Measurements from ENCODE around the gene VILL. TPM values are rescaled to one million over a fixed set of nuclear protein-coding genes. Genes with fewer than 3 reads are reported as not detected.

The VILL gene
- total RNA-seq, 4 donors from 2014 or later = 3.4 to 9.0 (median 7.0) TPM

DNA sequence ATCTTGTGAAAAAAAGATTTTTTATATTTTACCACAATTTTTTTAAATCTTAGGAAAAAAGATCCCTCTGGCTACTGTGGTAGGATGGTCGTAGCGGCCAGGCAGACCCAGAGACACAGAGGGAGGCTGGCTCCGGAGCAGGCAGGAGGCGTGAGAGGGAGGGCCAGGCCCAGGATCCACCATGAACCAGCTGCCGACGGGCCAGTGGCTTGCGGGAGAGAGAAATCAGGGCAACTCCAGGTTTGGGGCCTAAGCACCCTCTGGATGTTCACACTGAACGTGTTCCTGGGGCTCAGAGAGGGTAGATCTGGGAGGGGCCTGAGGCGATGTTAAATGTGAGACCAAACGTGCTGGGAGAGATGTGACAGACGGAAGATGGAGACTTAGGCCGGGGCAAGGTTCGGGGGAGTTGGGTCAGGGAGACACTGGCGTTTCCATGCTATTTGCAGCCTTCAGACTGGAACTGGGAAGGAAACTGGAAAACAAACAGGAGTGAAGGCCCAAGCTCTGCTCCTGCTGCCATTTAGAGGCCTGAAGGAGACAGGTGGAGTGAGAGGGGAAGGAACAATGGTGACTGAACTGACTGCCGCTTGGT lies 1.6 kb upstream of the VILL start:
- TF ChIP-seq, protein P1, sequence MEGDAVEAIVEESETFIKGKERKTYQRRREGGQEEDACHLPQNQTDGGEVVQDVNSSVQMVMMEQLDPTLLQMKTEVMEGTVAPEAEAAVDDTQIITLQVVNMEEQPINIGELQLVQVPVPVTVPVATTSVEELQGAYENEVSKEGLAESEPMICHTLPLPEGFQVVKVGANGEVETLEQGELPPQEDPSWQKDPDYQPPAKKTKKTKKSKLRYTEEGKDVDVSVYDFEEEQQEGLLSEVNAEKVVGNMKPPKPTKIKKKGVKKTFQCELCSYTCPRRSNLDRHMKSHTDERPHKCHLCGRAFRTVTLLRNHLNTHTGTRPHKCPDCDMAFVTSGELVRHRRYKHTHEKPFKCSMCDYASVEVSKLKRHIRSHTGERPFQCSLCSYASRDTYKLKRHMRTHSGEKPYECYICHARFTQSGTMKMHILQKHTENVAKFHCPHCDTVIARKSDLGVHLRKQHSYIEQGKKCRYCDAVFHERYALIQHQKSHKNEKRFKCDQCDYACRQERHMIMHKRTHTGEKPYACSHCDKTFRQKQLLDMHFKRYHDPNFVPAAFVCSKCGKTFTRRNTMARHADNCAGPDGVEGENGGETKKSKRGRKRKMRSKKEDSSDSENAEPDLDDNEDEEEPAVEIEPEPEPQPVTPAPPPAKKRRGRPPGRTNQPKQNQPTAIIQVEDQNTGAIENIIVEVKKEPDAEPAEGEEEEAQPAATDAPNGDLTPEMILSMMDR (IDR thresholded peaks at IDR 0.05; ENCODE audit: low read depth) = no peak

DNA sequence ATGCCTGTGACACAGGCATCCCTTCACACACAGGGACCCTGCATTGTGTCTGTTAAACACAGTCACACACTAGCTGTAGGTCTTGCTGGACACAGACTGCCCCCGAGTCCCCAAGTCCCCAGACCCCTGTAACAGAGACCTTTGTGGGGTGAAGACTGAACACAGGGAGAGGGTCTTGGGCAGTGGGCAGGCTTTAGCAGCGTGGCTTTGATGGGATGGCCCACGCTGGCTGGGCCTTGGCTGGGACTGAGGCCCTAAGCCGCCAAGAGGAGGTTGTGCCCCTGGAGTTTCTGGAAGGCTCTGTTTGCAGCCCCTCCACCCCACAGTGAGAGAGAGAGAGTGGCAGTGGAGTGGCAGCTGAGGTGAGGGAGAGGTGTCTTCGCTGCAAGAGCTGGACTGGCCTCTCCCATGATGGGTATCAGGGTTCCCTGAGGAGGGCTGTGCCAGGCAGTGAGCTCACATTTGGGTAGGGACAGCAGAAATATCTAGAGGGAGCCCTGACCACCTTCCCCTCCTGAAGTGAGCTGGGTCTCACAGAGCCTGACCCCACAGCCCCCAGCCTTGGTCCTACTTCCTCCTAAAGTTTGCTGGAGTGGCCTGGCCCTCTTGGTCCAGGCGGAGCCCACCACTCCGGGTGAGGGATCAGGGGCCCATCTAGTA lies 635 bp upstream of the VILL start:
- TF ChIP-seq, protein P1 (IDR thresholded peaks at IDR 0.05; ENCODE audit: low read depth) = no peak

DNA sequence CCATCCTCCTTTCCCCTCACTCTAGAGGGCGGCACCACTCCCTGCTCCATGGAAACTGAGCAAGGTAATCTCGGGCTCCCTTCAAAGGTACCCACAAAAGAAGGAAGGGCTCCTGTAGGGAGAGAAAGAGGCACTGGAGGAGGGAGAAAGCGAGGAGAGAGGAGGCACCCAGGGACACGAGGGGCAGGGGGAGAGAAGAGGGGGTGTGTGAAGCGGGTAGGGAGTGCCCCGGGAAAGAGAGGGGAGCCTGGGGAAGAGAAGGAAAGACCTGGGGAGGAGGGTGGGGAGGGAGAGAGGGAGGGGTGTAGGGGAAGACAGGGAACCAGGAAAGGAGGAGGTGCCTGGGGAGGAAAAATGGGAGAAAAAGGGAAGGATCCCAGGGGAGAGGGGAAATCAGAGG lies 523 bp downstream of the VILL start:
- TF ChIP-seq, protein P1 (IDR thresholded peaks at IDR 0.05; ENCODE audit: low read depth) = no peak

DNA sequence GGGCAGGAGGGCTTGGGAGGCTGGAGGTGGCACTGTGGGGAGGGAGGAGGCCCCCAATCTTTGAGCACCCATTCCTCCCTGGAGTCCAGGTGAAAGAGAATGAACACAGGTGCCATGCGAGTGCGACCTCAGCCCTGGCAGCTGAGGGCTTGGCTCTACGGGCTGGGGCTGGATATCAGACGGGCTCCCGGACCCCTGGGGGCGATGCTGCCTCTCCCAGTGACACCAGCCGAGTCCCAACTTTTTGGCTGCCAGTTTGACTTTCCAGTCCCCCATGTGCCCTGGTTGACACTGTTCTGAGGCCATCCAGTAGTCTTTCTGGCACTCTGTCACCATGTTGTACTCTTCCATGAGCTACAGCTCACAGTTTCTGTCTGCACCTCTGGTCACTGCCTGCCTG lies 1.2 kb downstream of the VILL start:
- TF ChIP-seq, protein P1 (IDR thresholded peaks at IDR 0.05; ENCODE audit: low read depth) = no peak

DNA sequence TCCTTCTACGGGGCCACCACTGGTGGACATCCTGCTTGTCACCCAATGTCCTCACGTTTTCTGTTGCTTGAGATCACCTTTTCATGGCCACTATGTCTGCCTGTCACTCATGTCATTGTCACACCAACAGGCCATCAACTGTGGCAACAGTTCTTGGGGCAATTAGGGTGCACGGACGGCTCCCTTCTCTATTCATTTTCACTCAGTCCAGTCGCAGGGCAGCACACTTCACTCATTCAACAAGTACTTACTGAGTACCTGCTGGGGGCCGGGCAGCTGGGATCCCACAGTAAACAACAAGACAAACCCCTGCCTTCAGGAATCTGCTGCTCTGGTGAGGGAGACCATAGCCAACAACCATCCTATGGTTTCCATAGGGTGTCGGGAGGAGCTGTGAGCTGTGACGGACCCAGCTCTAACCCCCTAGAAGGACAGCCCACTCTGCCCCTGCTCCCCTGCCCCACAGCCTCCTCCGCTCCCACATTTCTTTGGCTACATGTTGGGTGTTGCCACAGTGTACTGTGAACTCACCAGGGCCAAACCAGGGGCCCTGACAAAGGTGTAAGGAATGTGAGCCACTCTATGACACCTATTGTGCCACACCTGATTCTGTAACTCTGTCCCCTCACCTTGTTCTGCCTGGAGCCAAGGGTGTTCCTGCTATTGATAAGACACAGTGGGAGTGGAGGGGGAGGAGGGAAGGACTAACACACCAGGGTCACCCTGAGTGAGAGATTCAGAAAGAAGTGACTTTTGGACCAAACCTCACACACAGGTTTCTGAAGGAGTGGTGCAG lies 1.9 kb downstream of the VILL start:
- TF ChIP-seq, protein P1 (IDR thresholded peaks at IDR 0.05; ENCODE audit: low read depth) = no peak

DNA sequence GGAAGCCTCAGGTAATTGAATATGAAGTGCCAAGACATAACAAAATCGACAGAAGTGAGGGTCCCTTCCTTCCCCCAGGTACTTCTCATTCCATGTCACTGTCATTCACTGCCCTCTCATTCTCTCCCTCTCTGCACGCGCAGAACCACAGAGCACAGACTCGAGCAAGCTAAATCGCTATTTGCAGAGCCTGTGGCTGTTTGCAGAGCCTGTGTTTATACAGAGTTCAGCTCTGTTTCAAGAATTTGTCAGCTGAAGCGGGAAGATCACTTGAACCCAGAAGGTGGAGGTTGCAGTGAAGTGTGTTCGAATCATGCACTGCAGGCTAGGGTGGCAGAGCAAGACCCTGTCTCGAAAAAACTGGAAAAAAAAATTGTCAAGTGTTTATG lies 2.5 kb downstream of the VILL start:
- TF ChIP-seq, protein P1 (IDR thresholded peaks at IDR 0.05; ENCODE audit: low read depth) = no peak

DNA sequence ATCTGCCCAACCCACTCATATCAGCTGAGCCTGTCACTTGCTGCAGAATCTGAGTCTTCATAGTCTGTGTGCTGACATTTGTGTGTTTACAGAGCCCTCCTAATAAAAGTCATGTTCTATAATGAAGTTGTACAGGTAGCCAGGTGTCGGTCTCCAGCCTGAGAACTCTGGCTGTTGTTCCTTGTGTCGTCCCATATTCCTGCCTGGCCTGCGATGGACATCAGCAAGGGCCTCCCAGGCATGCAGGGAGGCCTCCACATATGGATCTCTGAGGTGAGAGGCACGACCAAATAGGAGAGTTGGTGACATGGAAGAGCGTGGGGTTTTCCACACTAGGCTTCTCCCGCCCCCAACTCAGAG lies 2.9 kb downstream of the VILL start:
- TF ChIP-seq, protein P1 (IDR thresholded peaks at IDR 0.05; ENCODE audit: low read depth) = no peak
